SU-DHL-6 (cell line): Measurements from ENCODE around the gene BAG3.

Experiments
- H2AFZ ChIP-seq: fragments of 200-600 bp; sonication (generic); 2 replicates; pipeline ENCODE4 v1.6.1; 2014; ENCODE audit warnings: low read depth, mild to moderate bottlenecking, moderate library complexity, mixed read lengths, antibody characterized with exemption, low read length; ENCODE audit not compliant: severe bottlenecking
- H3F3A ChIP-seq: fragments of 200-600 bp; shearing (Covaris generic); 2 replicates; pipeline ENCODE4 v1.6.0; 2016; ENCODE audit warnings: antibody characterized with exemption, mild to moderate bottlenecking; ENCODE audit not compliant: insufficient read depth
- H3K27ac ChIP-seq: fragments of 200-600 bp; sonication (generic); 2 replicates; pipeline ENCODE4 v1.5.1; 2016; ENCODE audit warnings: low read depth, mild to moderate bottlenecking, low read length, moderate library complexity, mixed read lengths
- H3K27me3 ChIP-seq: fragments of 200-600 bp; sonication (generic), shearing (Covaris generic); 2 replicates; pipeline ENCODE4 v1.6.0; 2014; ENCODE audit warnings: mild to moderate bottlenecking, low read length
- H3K36me3 ChIP-seq: fragments of 200-600 bp; sonication (generic); 2 replicates; pipeline ENCODE4 v1.6.1; 2014; ENCODE audit warnings: mild to moderate bottlenecking, low read length, mixed read lengths
- H3K4me2 ChIP-seq: fragments of 300-600, 200-600 bp; shearing (Covaris generic), sonication (generic); 2 replicates; pipeline ENCODE4 v1.6.0; 2014; ENCODE audit warnings: low read length, low read depth, mild to moderate bottlenecking; ENCODE audit not compliant: poor library complexity, severe bottlenecking
- H3K4me3 ChIP-seq: fragments of 200-600 bp; sonication (generic); 2 replicates; pipeline ENCODE4 v1.5.1; 2014; ENCODE audit warnings: antibody characterized with exemption, low read length, mild to moderate bottlenecking, mixed read lengths; ENCODE audit not compliant: insufficient read depth, poor library complexity, severe bottlenecking
- H3K79me2 ChIP-seq: fragments of 200-600 bp; sonication (generic); 2 replicates; pipeline ENCODE4 v1.6.1; 2014; ENCODE audit warnings: mild to moderate bottlenecking, low read length, moderate library complexity; ENCODE audit not compliant: insufficient read depth
- H3K9ac ChIP-seq: fragments of 200-600 bp; sonication (generic); 2 replicates; pipeline ENCODE4 v1.7.0; 2014; ENCODE audit warnings: mild to moderate bottlenecking, low read length
- H3K9me2 ChIP-seq: fragments of 200-600 bp; sonication (generic); replicated peaks from 2 replicates; pipeline ENCODE4 v1.6.1; 2014; ENCODE audit warnings: low read length; ENCODE audit not compliant: insufficient read depth
- H3K9me3 ChIP-seq: fragments of 200-600 bp; sonication (generic); 2 replicates; pipeline ENCODE4 v1.6.1; 2014; ENCODE audit warnings: low read length, mixed read lengths; ENCODE audit not compliant: insufficient read depth
- H4K20me1 ChIP-seq: fragments of 200-600 bp; sonication (generic); 2 replicates; pipeline ENCODE4 v1.6.1; 2014; ENCODE audit warnings: low read depth, mild to moderate bottlenecking, antibody characterized with exemption, low read length, moderate library complexity, mixed read lengths
- EZH2phosphoT487 ChIP-seq: fragments of 200-600 bp; sonication (generic), shearing (Covaris generic); conservative IDR thresholded peaks from 2 replicates; pipeline ENCODE4 v1.6.1; 2018; ENCODE audit warnings: mild to moderate bottlenecking, antibody characterized with exemption, low read length, moderate library complexity, mixed read lengths
- TF ChIP-seq, protein P1 (sequence below): fragments of 200-600 bp; sonication (generic); IDR thresholded peaks from one replicate; pipeline ENCODE4 v1.5.1; 2017; ENCODE audit warnings: antibody characterized with exemption, mild to moderate bottlenecking, low read length, moderate library complexity; ENCODE audit not compliant: insufficient read depth, poor library complexity, severe bottlenecking

The BAG3 gene

DNA sequence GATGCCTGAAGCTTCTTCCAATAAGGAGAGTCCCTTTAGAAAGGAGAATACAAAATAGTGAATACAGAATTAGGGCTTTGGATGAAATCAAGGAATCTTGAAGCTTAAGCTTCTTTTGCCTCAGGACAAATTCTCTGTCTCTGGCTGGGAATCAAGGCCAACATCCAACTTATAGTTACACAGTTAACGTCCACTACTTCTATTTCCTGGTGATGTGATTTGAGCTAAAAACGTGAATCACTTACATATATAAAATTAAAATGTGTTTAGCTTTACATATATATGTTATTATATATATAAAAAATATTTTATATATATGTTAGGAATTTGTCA, 63.3 kb downstream of the BAG3 start:
- Histone ChIP-seq H4K20me1 (no peaks in the 10 kb centered on the region), H3K9me2 (no peaks in the 10 kb centered on the region), H3K4me3 (no peak overlapping the region), H3K27me3 (no peaks in the 10 kb centered on the region), H3K36me3 (no peaks in the 10 kb centered on the region), H3K9ac (no peak overlapping the region), H3K9me3 (peaks cover 4% of the 10 kb centered on the region; the same call in 1 of the 2 replicates), H2AFZ (no peak overlapping the region), H3K27ac (no peak overlapping the region), H3K4me2 (no peak overlapping the region), H3K79me2 (no peaks in the 10 kb centered on the region), H3F3A (no peaks in the 10 kb centered on the region)
- TF ChIP-seq, protein P1, sequence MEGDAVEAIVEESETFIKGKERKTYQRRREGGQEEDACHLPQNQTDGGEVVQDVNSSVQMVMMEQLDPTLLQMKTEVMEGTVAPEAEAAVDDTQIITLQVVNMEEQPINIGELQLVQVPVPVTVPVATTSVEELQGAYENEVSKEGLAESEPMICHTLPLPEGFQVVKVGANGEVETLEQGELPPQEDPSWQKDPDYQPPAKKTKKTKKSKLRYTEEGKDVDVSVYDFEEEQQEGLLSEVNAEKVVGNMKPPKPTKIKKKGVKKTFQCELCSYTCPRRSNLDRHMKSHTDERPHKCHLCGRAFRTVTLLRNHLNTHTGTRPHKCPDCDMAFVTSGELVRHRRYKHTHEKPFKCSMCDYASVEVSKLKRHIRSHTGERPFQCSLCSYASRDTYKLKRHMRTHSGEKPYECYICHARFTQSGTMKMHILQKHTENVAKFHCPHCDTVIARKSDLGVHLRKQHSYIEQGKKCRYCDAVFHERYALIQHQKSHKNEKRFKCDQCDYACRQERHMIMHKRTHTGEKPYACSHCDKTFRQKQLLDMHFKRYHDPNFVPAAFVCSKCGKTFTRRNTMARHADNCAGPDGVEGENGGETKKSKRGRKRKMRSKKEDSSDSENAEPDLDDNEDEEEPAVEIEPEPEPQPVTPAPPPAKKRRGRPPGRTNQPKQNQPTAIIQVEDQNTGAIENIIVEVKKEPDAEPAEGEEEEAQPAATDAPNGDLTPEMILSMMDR: no peak
- TF ChIP-seq EZH2phosphoT487: no peak

DNA sequence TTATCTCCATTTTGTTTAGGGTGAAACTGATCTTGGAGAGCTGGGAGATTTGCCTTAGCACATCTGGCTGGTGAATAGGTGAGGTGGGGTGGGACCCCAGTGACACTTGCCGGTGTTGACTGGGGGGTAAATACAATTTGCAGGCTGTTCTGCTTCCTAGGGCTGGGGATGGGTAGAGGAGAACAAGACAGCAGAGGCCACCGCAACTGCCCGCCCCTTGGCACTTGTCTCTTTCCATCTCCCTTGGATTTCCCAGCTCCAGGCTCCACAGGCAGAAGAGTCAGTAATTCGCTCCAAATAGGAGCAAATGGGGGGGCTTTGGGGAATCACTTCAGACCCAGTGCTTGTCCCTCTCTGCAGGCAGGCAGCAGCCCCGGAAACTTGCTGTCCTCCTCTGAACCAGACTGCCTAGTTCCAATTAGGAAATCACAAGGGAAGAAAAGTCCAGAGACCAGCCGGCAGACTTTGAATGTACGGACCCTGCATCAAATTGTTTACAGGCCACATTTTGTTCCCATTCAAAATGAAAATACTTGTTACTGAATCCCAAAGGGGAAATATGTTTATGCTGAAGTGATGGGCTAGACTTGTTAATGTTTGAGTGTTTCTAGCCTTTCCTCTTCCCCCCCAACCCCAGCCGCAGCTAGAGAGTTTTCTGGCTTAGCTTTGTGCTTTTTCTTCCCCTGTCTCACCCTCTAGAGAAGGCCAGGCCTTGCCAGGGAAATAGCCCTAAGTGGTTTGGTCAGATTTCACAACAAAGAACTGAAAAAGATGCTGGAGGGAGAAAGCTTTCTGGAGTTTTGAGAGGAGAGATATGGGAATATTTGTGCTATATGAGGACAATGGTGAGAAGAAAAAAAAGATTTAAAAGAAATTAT, 64.7 kb downstream of the BAG3 start:
- H3K79me2 ChIP-seq: no peaks in the 10 kb centered on the region
- no peaks in the 10 kb centered on the region for H3F3A ChIP-seq
- H3K4me3 ChIP-seq: no peak overlapping the region
- H3K27ac ChIP-seq: no peak overlapping the region
- no peaks in the 10 kb centered on the region for H3K27me3 ChIP-seq
- no peaks in the 10 kb centered on the region for H3K9me2 ChIP-seq
- no peak for TF ChIP-seq EZH2phosphoT487
- TF ChIP-seq, protein P1: no peak
- H3K36me3 ChIP-seq: no peaks in the 10 kb centered on the region
- peak overlapping the region; percentile 6 for H3K4me2 ChIP-seq
- no peaks in the 10 kb centered on the region for H4K20me1 ChIP-seq
- H2AFZ ChIP-seq: no peak overlapping the region
- no peak overlapping the region for H3K9ac ChIP-seq
- H3K9me3 ChIP-seq: 0 out of 2 replicates have a peak, but pooled peaks cover under 1% of the 10 kb centered on the region

DNA sequence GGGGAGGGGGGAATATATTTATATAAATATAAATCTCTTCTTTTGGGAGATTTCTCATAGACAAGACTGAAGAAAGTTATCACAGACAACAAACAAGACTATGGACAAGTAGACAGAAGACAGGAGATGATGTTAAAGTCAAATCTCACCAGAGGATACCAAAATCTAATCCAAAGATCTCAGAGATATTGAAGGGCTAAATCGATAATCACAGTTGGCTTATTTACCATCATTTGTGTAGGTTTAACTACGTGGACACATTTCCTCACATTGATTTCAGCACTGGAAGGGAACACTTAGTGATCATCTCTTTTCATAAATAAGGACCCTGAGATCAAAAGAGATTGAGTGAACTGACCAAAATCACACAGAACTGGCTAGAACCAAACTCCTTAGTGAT, 72.0 kb downstream of the BAG3 start:
- H3F3A ChIP-seq: peaks cover 29% of the 10 kb centered on the region
- H3K4me3 ChIP-seq: no peak overlapping the region
- H3K9me2 ChIP-seq: no peaks in the 10 kb centered on the region
- H3K27me3 ChIP-seq: no peaks in the 10 kb centered on the region
- TF ChIP-seq EZH2phosphoT487: no peak
- TF ChIP-seq, protein P1: no peak
- H3K9me3 ChIP-seq: no peaks in the 10 kb centered on the region
- peak overlapping the region; percentile 71; the same call in 1 of the 2 replicates for H3K27ac ChIP-seq
- no peaks in the 10 kb centered on the region for H4K20me1 ChIP-seq
- H3K9ac ChIP-seq: no peak overlapping the region
- peak overlapping the region; percentile 56 for H3K4me2 ChIP-seq
- no peaks in the 10 kb centered on the region for H3K36me3 ChIP-seq
- H3K79me2 ChIP-seq: peaks cover 18% of the 10 kb centered on the region
- no peak overlapping the region for H2AFZ ChIP-seq
